ENCODE measurements around the gene HLA-DOA.

- TF ChIP-seq CTCF (IDR thresholded peaks at IDR 0.05; ENCODE audit: insufficient read depth, low read depth, low read length) (no peak), EZH2 (IDR thresholded peaks at IDR 0.05; ENCODE audit: insufficient read depth, low read length) (no peak)
Observed at GRCh38 chr6:32989368-32989767, 20.0 kb downstream of the HLA-DOA start.

Data from astrocyte (in vitro differentiated cells and primary cell).